ENCODE measurements around the gene EYS. TPM values are rescaled to one million over a fixed set of nuclear protein-coding genes. Genes with fewer than 3 reads are reported as not detected.
"Not testable (repeated sequence)": the region's sequence is repeated elsewhere in the genome, so short reads cannot be mapped to it uniquely, and the experiment has no call there.

EYS gene
- total RNA-seq, 1 donor from 2014 or later = not detected

DNA sequence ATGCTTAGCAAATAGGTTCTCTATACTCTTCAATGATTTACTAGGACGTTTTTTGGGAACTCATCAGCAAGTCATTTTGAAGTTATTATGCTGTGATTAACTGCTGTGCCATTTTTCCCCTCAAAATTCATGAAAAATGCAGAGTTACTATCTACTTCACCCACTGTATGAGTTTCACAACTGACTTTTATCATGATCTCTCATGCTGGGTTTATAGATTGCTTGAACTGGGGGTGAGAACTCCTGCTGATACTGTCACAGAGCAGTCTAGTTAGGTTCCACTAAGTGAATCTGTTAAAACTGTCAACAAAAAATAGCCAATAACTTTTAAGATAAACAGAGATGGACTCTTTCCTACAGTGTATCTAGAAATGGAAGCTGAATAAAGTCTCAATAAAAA, 136.7 kb downstream of the EYS start:
- no peak for DNase-seq
- Mint-ChIP-seq H3K9me3 (peaks cover 6% of the 10 kb centered on the region), H3K4me1 (no peaks in the 10 kb centered on the region), H3K4me3 (no peak overlapping the region), H3K36me3 (ENCODE audit: low read depth) (no peaks in the 10 kb centered on the region), H3K27me3 (no peaks in the 10 kb centered on the region), H3K27ac (no peak overlapping the region)
- intact Hi-C loops (cut with micrococcal nuclease) = no loop called here

DNA sequence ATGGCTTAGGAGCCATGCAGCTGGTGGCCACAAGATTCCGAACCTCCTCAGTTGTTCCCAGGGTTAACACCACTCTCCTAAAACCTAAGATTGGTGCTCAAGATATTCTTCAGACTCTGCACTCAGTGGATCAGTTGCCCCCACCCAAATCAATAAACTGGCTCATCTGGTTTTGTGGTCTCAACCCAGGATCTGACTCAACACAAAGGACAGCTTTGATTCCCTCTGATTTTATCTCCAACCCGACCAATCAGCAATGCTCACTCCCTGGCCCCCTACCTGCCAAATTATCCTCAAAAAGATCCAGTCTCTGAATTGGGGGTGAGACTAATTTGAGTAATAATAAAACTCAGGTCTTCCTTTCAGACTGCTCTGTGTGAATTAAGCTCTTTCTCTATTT, 137.5 kb downstream of the EYS start:
- Mint-ChIP-seq H3K4me3 (no peak overlapping the region), H3K36me3 (ENCODE audit: low read depth) (no peaks in the 10 kb centered on the region), H3K4me1 (no peaks in the 10 kb centered on the region), H3K27me3 (no peaks in the 10 kb centered on the region), H3K9me3 (peaks cover 6% of the 10 kb centered on the region), H3K27ac (no peak overlapping the region)
- DNase-seq = no peak
- intact Hi-C loops (cut with micrococcal nuclease) = no loop called here

DNA sequence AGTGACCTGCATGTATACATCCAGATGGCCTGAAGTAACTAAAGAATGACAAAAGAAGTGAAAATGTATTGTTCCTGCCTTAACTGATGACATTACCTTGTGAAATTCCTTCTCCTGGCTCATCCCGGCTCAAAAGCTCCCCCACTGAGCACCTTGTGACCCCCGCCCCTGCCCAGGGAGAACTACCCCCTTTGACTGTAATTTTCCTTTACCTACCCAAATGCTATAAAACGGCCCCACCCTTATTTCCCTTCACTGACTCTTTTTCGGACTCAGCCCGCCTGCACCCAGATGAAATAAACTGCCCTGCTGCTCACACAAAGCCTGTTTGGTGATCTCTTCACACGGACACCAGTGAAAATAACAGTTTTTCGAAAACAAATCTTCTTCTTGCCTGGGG, 138.0 kb downstream of the EYS start:
- H3K27me3 Mint-ChIP-seq; H3K9me3 Mint-ChIP-seq; H3K36me3 Mint-ChIP-seq (ENCODE audit: low read depth); H3K27ac Mint-ChIP-seq; H3K4me3 Mint-ChIP-seq; H3K4me1 Mint-ChIP-seq; DNase-seq; intact Hi-C loops (cut with micrococcal nuclease): not testable (repeated sequence)

DNA sequence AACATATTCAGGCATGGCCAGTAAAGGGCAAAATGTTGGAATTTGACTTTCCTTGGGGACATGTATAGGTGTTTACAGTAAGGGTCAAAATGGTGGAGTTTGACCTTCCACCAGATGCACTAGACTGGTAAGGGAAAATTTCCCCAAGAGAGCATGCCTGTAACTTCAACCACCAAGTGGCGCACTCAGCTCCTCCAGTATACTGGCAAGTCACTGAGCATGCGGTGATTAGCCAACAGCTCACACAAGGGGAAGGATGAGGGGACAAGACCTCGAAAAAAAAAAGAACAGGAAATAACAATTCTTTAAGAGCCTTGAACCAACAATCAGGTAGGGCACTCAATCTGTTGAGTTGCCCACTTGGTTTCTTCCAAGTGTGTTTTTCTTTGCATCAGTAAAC, 140.9 kb downstream of the EYS start:
- no peaks in the 10 kb centered on the region for H3K36me3 Mint-ChIP-seq (ENCODE audit: low read depth)
- H3K9me3 Mint-ChIP-seq = peaks cover 6% of the 10 kb centered on the region
- no peaks in the 10 kb centered on the region for H3K4me1 Mint-ChIP-seq
- no peak overlapping the region for H3K4me3 Mint-ChIP-seq
- no peak for DNase-seq
- H3K27ac Mint-ChIP-seq = no peak overlapping the region
- intact Hi-C loops (cut with micrococcal nuclease) = no loop called here
- H3K27me3 Mint-ChIP-seq = no peaks in the 10 kb centered on the region

DNA sequence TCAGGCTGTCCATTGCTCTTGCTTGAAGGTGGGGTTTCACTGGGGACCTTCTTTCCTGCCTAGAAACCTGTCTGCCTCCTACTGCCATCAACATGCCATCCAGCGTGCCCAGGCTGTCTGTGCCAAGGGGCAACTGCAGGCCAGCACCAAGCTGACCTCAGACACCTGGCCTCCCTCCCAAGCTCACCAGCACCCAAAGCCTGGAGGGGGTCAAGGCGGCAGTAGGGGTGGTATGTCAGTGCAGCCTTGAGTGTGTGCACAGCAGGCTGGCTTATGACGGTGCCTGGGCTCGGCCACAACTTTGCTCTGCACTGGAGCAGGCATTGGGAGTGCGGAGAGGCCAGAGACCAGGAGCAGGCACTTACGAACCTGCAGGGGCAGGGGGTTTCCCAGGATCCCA, 149.0 kb downstream of the EYS start:
- intact Hi-C loops (cut with micrococcal nuclease) = no loop called here
- H3K4me1 Mint-ChIP-seq = no peaks in the 10 kb centered on the region
- no peak overlapping the region for H3K4me3 Mint-ChIP-seq
- DNase-seq = no peak
- H3K27ac Mint-ChIP-seq = no peak overlapping the region
- no peaks in the 10 kb centered on the region for H3K9me3 Mint-ChIP-seq
- H3K36me3 Mint-ChIP-seq (ENCODE audit: low read depth) = no peaks in the 10 kb centered on the region
- no peaks in the 10 kb centered on the region for H3K27me3 Mint-ChIP-seq

DNA sequence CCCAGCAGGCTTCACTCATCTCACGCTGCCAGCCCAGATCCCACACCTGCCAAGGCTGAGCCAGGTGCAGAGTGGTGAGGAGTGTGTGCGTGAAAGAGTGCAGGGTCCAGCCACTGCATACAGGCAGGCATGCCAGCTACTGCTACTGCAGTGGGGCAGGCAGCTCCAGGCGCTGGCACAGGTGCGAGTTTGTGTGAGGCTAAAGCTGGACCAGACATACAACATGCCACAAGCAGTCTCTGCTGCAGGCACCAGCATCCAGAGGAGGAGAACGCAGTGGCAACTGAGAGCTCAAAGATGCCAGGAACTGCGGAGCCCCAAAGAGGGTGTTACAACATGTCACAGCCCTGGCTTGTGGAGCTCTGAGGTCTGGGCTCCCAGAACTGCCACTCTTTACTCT, 149.8 kb downstream of the EYS start:
- Mint-ChIP-seq H3K27ac (no peak overlapping the region), H3K4me1 (no peaks in the 10 kb centered on the region), H3K9me3 (no peaks in the 10 kb centered on the region), H3K27me3 (no peaks in the 10 kb centered on the region), H3K36me3 (ENCODE audit: low read depth) (no peaks in the 10 kb centered on the region), H3K4me3 (no peak overlapping the region)
- no peak for DNase-seq
- intact Hi-C loops (cut with micrococcal nuclease) = no loop called here

DNA sequence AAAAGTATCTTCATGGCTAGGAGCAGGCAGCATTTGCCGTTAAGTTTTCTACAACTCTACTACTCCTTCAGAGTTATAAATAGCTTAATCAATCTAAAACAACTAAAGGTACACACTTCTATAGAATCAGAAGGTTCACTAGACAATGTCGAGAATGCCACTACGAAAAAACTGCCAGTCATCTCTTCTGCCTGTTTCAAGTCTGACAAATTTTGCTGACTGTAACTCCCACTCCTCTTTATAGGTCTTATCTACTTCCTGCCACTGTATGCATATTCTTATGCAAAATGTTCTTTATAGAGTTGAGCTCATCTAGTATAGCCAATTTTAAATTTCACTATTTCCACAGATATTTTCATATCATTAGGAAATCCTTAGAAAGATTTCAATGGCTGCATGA, 160.1 kb downstream of the EYS start:
- no peak for DNase-seq
- no peaks in the 10 kb centered on the region for H3K27me3 Mint-ChIP-seq
- intact Hi-C loops (cut with micrococcal nuclease) = no loop called here
- no peak overlapping the region for H3K4me3 Mint-ChIP-seq
- H3K27ac Mint-ChIP-seq = no peak overlapping the region
- H3K36me3 Mint-ChIP-seq (ENCODE audit: low read depth) = no peaks in the 10 kb centered on the region
- no peaks in the 10 kb centered on the region for H3K4me1 Mint-ChIP-seq
- H3K9me3 Mint-ChIP-seq = peaks cover 3% of the 10 kb centered on the region

DNA sequence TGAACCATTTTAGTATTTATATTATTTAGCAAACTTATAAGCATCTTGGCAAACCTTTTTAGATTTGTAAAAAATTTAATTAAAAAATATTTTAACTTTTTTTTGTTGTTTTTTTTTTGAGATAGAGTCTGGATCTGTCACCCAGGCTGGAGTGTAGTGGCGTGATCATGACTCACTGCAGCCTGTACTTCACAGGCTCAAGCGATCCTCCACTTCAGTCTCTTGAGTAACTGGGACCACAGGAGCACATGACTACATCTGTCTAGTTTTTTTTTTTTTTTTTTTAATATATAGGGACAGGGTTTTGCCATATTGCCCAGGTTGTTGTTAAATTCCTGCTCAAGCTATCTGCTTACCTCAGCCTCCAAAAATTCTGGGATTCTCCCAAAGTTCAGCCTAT, 161.1 kb downstream of the EYS start:
- no peaks in the 10 kb centered on the region for H3K36me3 Mint-ChIP-seq (ENCODE audit: low read depth)
- H3K4me1 Mint-ChIP-seq = no peaks in the 10 kb centered on the region
- no peaks in the 10 kb centered on the region for H3K27me3 Mint-ChIP-seq
- H3K4me3 Mint-ChIP-seq = no peak overlapping the region
- intact Hi-C loops (cut with micrococcal nuclease) = no loop called here
- H3K9me3 Mint-ChIP-seq = peaks cover 3% of the 10 kb centered on the region
- no peak overlapping the region for H3K27ac Mint-ChIP-seq
- DNase-seq = no peak

DNA sequence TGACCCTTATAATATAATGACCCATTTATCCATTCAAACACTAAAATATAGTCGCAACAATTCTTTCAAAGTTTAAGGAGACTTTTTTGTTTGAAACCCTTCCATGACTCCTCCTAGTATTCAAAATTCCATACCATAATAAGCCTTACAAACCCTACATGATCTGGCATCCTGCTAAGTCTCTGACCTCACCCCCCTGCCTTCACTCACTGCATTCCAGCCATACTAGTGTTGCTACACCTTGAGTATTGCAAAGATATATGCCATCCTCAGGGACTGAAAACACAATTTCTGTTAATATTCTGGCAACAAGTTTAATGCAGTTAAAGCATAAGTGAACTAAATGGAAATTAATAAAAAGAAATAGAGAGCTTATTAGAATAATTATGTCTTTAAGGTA, 168.4 kb downstream of the EYS start:
- no peaks in the 10 kb centered on the region for H3K9me3 Mint-ChIP-seq
- H3K27ac Mint-ChIP-seq = no peak overlapping the region
- no peak for DNase-seq
- no peak overlapping the region for H3K4me3 Mint-ChIP-seq
- no peaks in the 10 kb centered on the region for H3K36me3 Mint-ChIP-seq (ENCODE audit: low read depth)
- H3K4me1 Mint-ChIP-seq = no peaks in the 10 kb centered on the region
- no peaks in the 10 kb centered on the region for H3K27me3 Mint-ChIP-seq
- intact Hi-C loops (cut with micrococcal nuclease) = no loop called here

DNA sequence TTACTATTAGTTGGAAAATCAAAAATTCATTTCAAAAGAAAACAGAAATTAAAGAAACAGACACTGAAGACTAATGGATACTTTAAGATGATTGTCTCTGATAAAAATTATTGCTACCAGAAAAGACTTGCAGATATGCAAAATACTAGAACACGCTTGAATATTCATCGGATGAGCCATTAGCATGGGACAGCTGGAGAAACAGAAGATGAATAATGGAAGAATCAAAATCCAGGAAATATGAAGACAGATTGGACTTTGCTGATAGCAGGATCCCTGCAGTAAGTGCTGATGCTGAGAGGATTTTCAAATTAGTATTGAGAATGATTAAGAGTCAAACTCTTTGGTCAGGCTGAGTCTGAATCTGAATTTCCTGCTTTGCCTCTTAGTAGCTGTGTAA, 169.4 kb downstream of the EYS start:
- Mint-ChIP-seq H3K36me3 (ENCODE audit: low read depth) (no peaks in the 10 kb centered on the region), H3K4me1 (no peaks in the 10 kb centered on the region), H3K9me3 (no peaks in the 10 kb centered on the region), H3K27me3 (no peaks in the 10 kb centered on the region), H3K27ac (no peak overlapping the region), H3K4me3 (no peak overlapping the region)
- intact Hi-C loops (cut with micrococcal nuclease) = no loop called here
- no peak for DNase-seq

DNA sequence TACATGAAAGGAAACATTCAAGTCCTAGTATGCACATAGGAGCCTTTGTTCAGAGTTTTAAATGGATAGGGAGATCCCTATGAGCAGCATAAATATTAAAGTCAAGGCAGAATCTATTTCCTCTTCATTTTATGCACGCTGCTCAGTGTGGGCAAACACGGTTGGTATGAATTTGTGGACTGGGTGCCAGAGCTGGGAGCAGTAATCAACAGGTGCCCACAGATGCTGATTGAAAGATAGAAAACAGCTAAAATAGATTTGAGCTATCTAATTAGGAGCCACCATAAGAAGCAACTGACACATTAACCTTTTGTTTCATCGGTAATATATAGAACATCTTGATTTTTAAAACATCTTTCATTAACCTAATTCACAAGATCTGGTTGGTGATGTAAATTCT, 175.5 kb downstream of the EYS start:
- Mint-ChIP-seq H3K4me3 (no peak overlapping the region), H3K4me1 (no peaks in the 10 kb centered on the region), H3K9me3 (no peaks in the 10 kb centered on the region), H3K36me3 (ENCODE audit: low read depth) (no peaks in the 10 kb centered on the region), H3K27me3 (no peaks in the 10 kb centered on the region), H3K27ac (no peak overlapping the region)
- no peak for DNase-seq
- intact Hi-C loops (cut with micrococcal nuclease) = no loop called here

DNA sequence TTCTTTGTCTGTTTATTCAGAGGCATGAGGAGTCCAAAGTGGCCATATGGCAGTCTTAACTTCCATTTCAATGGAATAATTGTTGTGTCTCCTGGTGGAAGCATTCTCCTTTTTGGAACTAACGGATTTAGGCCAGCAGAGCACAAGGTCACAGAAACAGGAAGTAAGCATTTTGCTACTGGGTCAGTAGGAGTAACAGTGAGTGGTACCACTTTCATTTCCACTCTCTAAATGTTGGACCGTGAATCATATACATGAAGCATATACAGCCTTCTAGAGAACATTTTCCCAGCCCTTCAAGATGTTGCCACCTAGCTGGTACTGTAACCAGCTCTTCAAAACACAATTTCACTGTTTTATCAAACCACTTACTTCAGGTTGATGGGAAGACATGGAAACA, 182.8 kb downstream of the EYS start:
- no peaks in the 10 kb centered on the region for H3K36me3 Mint-ChIP-seq (ENCODE audit: low read depth)

DNA sequence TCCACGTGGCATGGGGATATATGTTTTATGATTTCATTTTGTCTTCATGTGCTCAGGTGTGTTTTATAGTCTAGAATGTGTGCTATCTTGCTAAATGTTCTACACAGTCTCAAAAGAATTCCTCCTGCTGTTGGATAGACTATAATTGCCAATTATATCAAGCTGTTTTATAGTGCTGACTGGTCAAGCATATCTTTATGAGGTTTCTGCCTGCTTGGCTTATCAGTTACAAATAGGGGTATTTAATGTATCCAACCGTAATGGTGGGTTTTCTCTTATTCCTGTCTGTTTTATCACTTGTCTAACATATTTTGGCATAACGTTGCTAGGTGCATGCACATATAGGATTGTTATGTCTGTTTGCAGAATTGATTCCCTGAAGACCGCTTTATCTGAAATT, 201.3 kb downstream of the EYS start:
- no peak overlapping the region for H3K4me3 Mint-ChIP-seq
- intact Hi-C loops (cut with micrococcal nuclease) = no loop called here
- H3K9me3 Mint-ChIP-seq = no peaks in the 10 kb centered on the region
- no peaks in the 10 kb centered on the region for H3K27me3 Mint-ChIP-seq
- DNase-seq = no peak
- H3K36me3 Mint-ChIP-seq (ENCODE audit: low read depth) = no peaks in the 10 kb centered on the region
- no peaks in the 10 kb centered on the region for H3K4me1 Mint-ChIP-seq
- H3K27ac Mint-ChIP-seq = no peak overlapping the region

More for the DNA sequence above, 182.8 kb downstream of the EYS start:
- H3K4me3 Mint-ChIP-seq = no peak overlapping the region
- H3K4me1 Mint-ChIP-seq = no peaks in the 10 kb centered on the region
- H3K27ac Mint-ChIP-seq = no peak overlapping the region
- peaks cover 3% of the 10 kb centered on the region for H3K9me3 Mint-ChIP-seq
- no peaks in the 10 kb centered on the region for H3K27me3 Mint-ChIP-seq
- no peak for DNase-seq
- intact Hi-C loops (cut with micrococcal nuclease) = no loop called here

DNA sequence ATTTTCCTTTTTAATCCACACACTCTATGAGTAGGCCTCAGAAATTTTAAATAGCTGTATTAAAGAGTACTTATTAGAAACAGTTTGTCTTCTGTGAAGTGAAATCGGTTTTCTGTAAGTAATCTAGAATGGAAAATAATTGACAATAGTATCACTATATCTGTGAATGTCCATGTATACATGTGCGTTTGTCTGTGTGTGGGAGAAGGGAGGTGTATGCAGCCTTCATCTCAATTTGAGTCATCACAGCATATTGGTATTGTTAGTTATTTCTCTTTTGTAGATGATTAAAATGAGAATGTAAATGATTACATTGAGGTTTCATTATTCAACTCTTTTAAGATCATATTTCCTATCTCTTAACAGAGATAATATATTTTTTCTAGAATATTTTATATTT, 206.0 kb downstream of the EYS start:
- Mint-ChIP-seq H3K4me3 (no peak overlapping the region), H3K27me3 (no peaks in the 10 kb centered on the region), H3K36me3 (ENCODE audit: low read depth) (no peaks in the 10 kb centered on the region), H3K4me1 (no peaks in the 10 kb centered on the region), H3K9me3 (no peaks in the 10 kb centered on the region), H3K27ac (no peak overlapping the region)
- no peak for DNase-seq
- intact Hi-C loops (cut with micrococcal nuclease) = no loop called here

DNA sequence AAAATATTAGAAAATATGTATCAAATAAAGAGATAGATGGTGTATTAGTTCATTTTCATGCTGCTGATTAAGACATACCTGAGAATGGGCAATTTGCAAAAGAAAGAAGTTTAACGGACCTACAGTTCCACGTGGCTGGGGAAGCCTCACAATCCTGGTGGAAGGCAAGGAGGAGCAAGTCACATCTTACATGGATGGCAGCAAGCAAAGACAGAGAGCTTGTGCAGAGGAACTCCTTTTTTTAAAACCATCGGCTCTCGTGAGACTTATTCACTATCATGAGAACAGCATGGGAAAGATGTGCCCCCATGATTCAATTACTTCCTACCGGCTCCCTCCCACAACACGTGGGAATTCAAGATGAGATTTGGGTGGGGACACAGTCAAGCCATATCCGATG, 223.4 kb downstream of the EYS start:
- intact Hi-C loops (cut with micrococcal nuclease); H3K27me3 Mint-ChIP-seq; DNase-seq; H3K4me1 Mint-ChIP-seq; H3K4me3 Mint-ChIP-seq; H3K36me3 Mint-ChIP-seq (ENCODE audit: low read depth); H3K9me3 Mint-ChIP-seq; H3K27ac Mint-ChIP-seq: not testable (repeated sequence)

DNA sequence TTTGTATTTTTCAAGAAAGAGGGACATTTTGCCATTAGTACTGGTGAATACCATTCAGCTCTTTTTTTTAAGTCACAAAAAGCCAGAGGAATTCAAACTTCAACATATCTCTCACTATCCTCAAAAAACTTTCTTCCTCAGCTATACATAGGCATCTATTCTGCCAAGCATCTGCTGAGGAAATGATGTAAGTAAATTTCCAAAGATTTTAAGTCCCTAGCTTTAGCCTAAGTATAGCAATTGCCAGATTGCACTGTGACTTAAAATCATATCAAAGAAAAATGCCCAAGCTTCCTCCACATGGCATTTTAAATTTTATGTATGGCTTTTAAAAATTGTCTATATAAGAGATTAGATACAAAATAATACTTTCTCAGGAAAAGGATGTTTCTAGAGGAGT, 237.4 kb downstream of the EYS start:
- intact Hi-C loops (cut with micrococcal nuclease) = no loop called here
- Mint-ChIP-seq H3K36me3 (ENCODE audit: low read depth) (no peaks in the 10 kb centered on the region), H3K27ac (no peak overlapping the region), H3K9me3 (peaks cover 3% of the 10 kb centered on the region), H3K27me3 (no peaks in the 10 kb centered on the region), H3K4me3 (no peak overlapping the region), H3K4me1 (no peaks in the 10 kb centered on the region)
- no peak for DNase-seq
